ENCODE results near the gene AK8.

DNA sequence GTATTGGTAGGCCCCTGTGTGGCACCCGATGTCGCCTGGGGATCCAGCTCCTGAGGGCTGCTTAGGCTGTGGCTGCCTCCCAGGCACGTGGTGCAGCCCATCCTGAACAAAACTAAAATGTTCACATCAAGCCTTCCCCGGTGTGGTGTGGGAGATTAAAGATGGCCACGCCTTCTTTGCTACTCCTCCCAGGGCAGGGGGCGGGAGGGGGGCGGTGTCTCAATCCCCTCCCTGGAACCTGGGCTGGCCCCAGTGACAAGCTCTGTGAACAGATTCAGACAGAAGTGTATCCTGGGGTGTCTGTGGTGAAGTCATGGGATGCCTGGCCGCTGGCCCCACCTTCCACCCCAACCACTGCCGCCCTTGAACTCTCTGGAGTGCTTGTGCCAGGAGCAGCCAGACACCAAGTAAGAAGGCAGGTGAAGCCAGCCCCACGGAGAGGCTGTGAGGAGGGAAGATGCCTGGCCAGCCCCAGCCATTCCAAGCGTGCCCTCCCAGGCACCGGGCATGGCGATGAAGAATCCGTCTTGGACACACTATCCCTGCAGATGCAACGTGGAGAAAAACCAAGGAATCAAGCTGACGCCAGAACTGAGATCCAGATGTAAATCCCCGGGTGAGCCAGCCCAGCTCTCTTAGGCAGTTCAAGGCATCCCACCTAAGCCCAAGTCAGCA, 75.8 kb downstream of the AK8 start:
- TF ChIP-seq, protein P1, sequence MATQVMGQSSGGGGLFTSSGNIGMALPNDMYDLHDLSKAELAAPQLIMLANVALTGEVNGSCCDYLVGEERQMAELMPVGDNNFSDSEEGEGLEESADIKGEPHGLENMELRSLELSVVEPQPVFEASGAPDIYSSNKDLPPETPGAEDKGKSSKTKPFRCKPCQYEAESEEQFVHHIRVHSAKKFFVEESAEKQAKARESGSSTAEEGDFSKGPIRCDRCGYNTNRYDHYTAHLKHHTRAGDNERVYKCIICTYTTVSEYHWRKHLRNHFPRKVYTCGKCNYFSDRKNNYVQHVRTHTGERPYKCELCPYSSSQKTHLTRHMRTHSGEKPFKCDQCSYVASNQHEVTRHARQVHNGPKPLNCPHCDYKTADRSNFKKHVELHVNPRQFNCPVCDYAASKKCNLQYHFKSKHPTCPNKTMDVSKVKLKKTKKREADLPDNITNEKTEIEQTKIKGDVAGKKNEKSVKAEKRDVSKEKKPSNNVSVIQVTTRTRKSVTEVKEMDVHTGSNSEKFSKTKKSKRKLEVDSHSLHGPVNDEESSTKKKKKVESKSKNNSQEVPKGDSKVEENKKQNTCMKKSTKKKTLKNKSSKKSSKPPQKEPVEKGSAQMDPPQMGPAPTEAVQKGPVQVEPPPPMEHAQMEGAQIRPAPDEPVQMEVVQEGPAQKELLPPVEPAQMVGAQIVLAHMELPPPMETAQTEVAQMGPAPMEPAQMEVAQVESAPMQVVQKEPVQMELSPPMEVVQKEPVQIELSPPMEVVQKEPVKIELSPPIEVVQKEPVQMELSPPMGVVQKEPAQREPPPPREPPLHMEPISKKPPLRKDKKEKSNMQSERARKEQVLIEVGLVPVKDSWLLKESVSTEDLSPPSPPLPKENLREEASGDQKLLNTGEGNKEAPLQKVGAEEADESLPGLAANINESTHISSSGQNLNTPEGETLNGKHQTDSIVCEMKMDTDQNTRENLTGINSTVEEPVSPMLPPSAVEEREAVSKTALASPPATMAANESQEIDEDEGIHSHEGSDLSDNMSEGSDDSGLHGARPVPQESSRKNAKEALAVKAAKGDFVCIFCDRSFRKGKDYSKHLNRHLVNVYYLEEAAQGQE (IDR thresholded peaks at IDR 0.05; ENCODE audit: low read depth): no peak
- no peak for TF ChIP-seq YY1 (IDR thresholded peaks at IDR 0.05; ENCODE audit: low read depth)
- no peak for TF ChIP-seq CEBPB (IDR thresholded peaks at IDR 0.05)
- no peak for TF ChIP-seq ZBTB7A (IDR thresholded peaks at IDR 0.05; ENCODE audit: low read depth)

Measured in Ishikawa (cell line).